Esophagus muscularis mucosa (tissue), 4 donors: ENCODE measurements around the gene ZBP1. TPM values are rescaled to one million over a fixed set of nuclear protein-coding genes. Genes with fewer than 3 reads are reported as not detected.
A peak's percentile ranks its signal among the peaks of the same experiment; 100 is the strongest.

Experiments
- DNase-seq: peaks from one replicate; pipeline ENCODE4 v3.0.0-alpha.2; 2017; ENCODE audit errors: extremely low spot score
- H3K27ac ChIP-seq, 4 donors: fragments of 200-600 bp; sonication (generic); replicated peaks in 1 of 4; 1 replicate in 3 of 4; 2 replicates in 1 of 4; pipeline ENCODE4 v1.5.1; 2016 to 2019; ENCODE audit warnings: mild to moderate bottlenecking in 1 of 4
- H3K27me3 ChIP-seq, 4 donors: fragments of 200-600 bp; sonication (generic); one replicate each; pipeline versions ENCODE4 v1.5.1 to v1.6.0; 2016 to 2019
- H3K36me3 ChIP-seq, 4 donors: fragments of 200-600 bp; sonication (generic); one replicate each; pipeline ENCODE4 v1.5.1; 2016 to 2019
- H3K4me1 ChIP-seq, 4 donors: fragments of 200-600 bp; sonication (generic); one replicate each; pipeline ENCODE4 v1.5.1; 2016 to 2019
- H3K4me3 ChIP-seq, 4 donors: fragments of 200-600 bp; sonication (generic); 1 replicate in 2 of 4; 2 replicates in 2 of 4; pipeline ENCODE4 v1.5.1; 2016 to 2019; ENCODE audit warnings: mild to moderate bottlenecking in 4 of 4, moderate library complexity in 1 of 4
- H3K9me3 ChIP-seq, 4 donors: fragments of 200-600 bp; sonication (generic); 1 replicate in 3 of 4; 2 replicates in 1 of 4; pipeline ENCODE4 v1.5.1; 2016 to 2019
- EP300 ChIP-seq: sonication (generic); formaldehyde crosslinking; IDR thresholded peaks from one replicate; pipeline ENCODE4 v1.6.1; 2017; ENCODE audit warnings: antibody characterized with exemption
- POLR2A ChIP-seq: fragments of 450-650 bp; IDR thresholded peaks from one replicate; pipeline ENCODE4 v1.6.1; 2017; ENCODE audit warnings: antibody characterized with exemption, moderate library complexity, mild to moderate bottlenecking, low read depth
- POLR2AphosphoS5 ChIP-seq, 2 donors: sonication (generic); formaldehyde crosslinking; IDR thresholded peaks; one replicate each; pipeline ENCODE4 v1.6.1; 2017; ENCODE audit warnings: antibody characterized with exemption in 2 of 2
- WGBS: methylation state at CpG from one replicate; pipeline ENCODE4 v1.1.5; 2018; 5-methylcytosine and 5-hydroxymethylcytosine counted together
- intact Hi-C: fragments of 100-400 bp; cut with DNase I; formaldehyde crosslinking; loops from one replicate; pipeline ENCODE4 v1.15.1; 2023
- total RNA-seq, 4 donors: library from RNA; depleted of rRNA; stranded (reverse); fragments of >200 nt; gene quantifications; one replicate each; pipeline versions ENCODE4 v1.1.0 to v1.2.1, GENCODE V29; 2016
- TF ChIP-seq, protein P1 (sequence below), 3 experiments: fragments of 200-600 bp in 2 of 3; fragments of 450-650 bp in 1 of 3; sonication (generic) in 2 of 3; IDR thresholded peaks; one replicate each; pipeline ENCODE4 v1.5.1; 2017 to 2019; ENCODE audit warnings: antibody characterized with exemption in 3 of 3, mild to moderate bottlenecking in 2 of 3, moderate library complexity in 1 of 3

Gene ZBP1
- total RNA-seq, 4 donors from 2014 or later: 0.33 to 0.75 TPM; not detected in 2

DNA sequence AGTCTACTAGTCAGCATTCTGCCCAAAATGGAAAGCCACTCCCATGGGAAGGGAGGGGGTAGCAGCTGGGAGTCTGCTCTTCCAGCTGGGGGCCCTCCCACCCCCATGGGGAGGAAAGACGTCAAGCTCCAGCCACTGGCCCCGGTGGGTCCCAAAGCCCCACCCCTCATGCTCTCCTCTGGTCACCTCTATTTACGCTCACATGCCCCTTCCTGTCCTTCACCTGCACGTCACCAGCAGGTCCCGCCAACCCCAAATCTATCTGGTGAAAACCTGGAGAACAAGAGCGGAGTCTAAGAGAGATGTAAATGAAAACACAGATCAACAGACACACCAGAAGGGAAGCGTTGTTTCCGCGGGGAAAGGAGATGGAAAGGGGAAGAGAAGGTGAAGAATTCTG lies 30.0 kb upstream of the ZBP1 start:
- no peaks in the 10 kb centered on the region for H3K27me3 ChIP-seq
- H3K4me1 ChIP-seq: peaks cover 0 to 9% (median 7%) of the 10 kb centered on the region in 4 donors
- peak; percentile 85 for DNase-seq
- no peak overlapping the region for H3K27ac ChIP-seq
- intact Hi-C loops: loop anchor here (10.0 kb wide), 1 partner anchor 305 kb away; no protein-coding TSS in a partner anchor
- H3K4me3 ChIP-seq: no peak overlapping the region
- 69% methylated on average over 8 of the region's 9 CpGs for WGBS
- peaks cover 10 to 35% (median 30%) of the 10 kb centered on the region in 4 donors for H3K36me3 ChIP-seq
- no peaks in the 10 kb centered on the region for H3K9me3 ChIP-seq
- TF ChIP-seq, protein P1, sequence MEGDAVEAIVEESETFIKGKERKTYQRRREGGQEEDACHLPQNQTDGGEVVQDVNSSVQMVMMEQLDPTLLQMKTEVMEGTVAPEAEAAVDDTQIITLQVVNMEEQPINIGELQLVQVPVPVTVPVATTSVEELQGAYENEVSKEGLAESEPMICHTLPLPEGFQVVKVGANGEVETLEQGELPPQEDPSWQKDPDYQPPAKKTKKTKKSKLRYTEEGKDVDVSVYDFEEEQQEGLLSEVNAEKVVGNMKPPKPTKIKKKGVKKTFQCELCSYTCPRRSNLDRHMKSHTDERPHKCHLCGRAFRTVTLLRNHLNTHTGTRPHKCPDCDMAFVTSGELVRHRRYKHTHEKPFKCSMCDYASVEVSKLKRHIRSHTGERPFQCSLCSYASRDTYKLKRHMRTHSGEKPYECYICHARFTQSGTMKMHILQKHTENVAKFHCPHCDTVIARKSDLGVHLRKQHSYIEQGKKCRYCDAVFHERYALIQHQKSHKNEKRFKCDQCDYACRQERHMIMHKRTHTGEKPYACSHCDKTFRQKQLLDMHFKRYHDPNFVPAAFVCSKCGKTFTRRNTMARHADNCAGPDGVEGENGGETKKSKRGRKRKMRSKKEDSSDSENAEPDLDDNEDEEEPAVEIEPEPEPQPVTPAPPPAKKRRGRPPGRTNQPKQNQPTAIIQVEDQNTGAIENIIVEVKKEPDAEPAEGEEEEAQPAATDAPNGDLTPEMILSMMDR (IDR thresholded peaks at IDR 0.05): no peak
- no peak for TF ChIP-seq EP300
- TF ChIP-seq POLR2AphosphoS5 (IDR thresholded peaks at IDR 0.05): no peak
- TF ChIP-seq POLR2A: no peak

DNA sequence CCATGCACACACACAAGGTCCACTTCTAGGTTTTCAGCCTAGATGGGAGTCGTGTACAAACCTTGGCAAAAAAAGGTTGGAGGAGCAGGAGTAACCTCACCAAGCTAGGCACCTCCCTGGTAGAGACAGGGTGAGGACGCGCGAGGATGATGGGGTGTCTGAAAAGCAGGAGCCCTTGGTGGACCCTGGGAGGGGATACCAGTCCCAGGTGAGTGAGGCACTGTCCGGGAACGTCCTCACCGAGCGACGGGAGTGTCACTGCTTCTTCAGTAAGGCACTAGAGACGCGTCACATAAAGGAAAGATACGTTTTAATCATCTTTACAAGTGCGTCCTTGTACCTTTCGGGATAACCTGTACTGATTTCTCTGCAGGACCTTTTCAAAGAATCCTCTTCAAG lies 29.4 kb upstream of the ZBP1 start:
- 94% methylated on average over 14 of the region's 14 CpGs for WGBS
- H3K4me1 ChIP-seq: peaks cover 0 to 5% (median 4%) of the 10 kb centered on the region in 4 donors
- H3K9me3 ChIP-seq: peaks cover 0 to 4% (median under 1%) of the 10 kb centered on the region in 4 donors
- TF ChIP-seq POLR2AphosphoS5 (IDR thresholded peaks at IDR 0.05) (no peak), POLR2A (no peak), EP300 (no peak)
- TF ChIP-seq, protein P1 (IDR thresholded peaks at IDR 0.05): no peak
- intact Hi-C loops: loop anchor here (10.0 kb wide), 1 partner anchor 305 kb away; no protein-coding TSS in a partner anchor
- H3K36me3 ChIP-seq: peaks cover 10 to 34% (median 30%) of the 10 kb centered on the region in 4 donors
- peak; percentile 50 for DNase-seq
- H3K27ac ChIP-seq: no peak overlapping the region
- no peaks in the 10 kb centered on the region for H3K27me3 ChIP-seq
- no peak overlapping the region for H3K4me3 ChIP-seq

DNA sequence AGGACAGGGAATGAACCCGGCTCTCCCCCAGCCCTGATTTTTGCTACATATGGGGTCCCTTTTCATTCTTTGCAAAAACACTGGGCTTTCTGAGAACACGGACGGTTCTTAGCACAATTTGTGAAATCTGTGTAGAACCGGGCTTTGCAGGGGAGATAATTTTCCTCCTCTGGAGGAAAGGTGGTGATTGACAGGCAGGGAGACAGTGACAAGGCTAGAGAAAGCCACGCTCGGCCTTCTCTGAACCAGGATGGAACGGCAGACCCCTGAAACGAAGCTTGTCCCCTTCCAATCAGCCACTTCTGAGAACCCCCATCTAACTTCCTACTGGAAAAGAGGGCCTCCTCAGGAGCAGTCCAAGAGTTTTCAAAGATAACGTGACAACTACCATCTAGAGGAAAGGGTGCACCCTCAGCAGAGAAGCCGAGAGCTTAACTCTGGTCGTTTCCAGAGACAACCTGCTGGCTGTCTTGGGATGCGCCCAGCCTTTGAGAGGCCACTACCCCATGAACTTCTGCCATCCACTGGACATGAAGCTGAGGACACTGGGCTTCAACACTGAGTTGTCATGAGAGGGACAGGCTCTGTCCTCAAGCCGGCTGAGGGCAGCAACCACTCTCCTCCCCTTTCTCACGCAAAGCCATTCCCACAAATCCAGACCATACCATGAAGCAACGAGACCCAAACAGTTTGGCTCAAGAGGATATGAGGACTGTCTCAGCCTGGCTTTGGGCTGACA lies 28.8 kb upstream of the ZBP1 start:
- H3K4me3 ChIP-seq: no peak overlapping the region
- H3K36me3 ChIP-seq: peaks cover 10 to 34% (median 30%) of the 10 kb centered on the region in 4 donors
- TF ChIP-seq POLR2AphosphoS5 (IDR thresholded peaks at IDR 0.05): no peak
- TF ChIP-seq EP300: no peak
- TF ChIP-seq, protein P1 (IDR thresholded peaks at IDR 0.05): no peak
- TF ChIP-seq POLR2A: no peak
- H3K4me1 ChIP-seq: no peaks in the 10 kb centered on the region
- H3K9me3 ChIP-seq: peaks cover 0 to 5% (median 2%) of the 10 kb centered on the region in 4 donors
- peak; percentile 70 for DNase-seq
- intact Hi-C loops: no loop called here
- H3K27me3 ChIP-seq: no peaks in the 10 kb centered on the region
- 89% methylated on average over 15 of the region's 15 CpGs for WGBS
- H3K27ac ChIP-seq: no peak overlapping the region

DNA sequence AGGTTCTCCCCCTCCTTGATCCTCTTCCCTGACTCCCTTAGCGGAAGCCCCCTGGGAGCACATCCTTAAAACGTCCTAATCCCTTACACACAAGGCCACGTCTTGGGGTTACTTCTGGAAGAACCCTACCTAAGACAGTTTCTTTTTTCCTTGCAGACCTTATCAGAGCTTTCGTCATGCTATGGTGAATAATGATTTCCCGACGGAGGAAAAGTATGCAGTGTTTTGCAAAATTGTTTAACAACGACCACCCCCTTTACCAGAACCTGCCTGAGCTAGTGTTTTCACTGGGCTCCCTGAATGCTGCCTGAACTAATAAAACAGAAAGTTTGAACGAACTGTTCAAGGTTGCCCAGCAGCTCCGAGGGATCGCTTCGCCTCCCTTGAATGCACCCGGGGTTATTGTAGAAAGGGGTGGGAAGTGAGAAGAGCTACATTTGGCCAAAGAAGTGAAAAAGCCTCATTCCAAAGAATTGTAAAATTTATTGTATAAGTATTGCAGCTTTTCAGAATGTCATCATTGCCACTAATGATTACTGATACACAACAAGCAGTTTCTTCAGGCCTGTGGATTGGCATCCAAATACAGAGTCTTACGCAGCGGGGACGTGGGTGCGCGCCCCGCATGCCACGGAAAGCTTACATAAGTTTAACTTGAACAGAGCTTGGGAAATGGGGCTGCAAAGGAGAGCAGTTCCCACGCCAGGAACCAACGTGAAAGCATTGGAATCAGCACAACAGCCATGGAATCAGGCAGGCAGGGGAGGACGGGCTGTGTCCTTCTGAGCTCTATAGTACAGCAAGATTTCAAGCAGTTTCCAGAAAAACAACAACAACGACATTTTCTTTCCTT lies 27.9 kb upstream of the ZBP1 start:
- intact Hi-C loops: no loop called here
- Histone ChIP-seq H3K4me1 (no peaks in the 10 kb centered on the region), H3K27me3 (no peaks in the 10 kb centered on the region), H3K4me3 (no peak overlapping the region), H3K36me3 (peaks cover 10 to 33% (median 24%) of the 10 kb centered on the region in 4 donors), H3K9me3 (peaks cover 0 to 10% (median 3%) of the 10 kb centered on the region in 4 donors), H3K27ac (no peak overlapping the region)
- 87% methylated on average over 23 of the region's 23 CpGs for WGBS
- DNase-seq: peak; percentile 78
- TF ChIP-seq POLR2AphosphoS5 (IDR thresholded peaks at IDR 0.05) (no peak), EP300 (no peak), POLR2A (no peak)
- TF ChIP-seq, protein P1 (IDR thresholded peaks at IDR 0.05): no peak
